Activated T-helper 9 cell treated with anti-CD3 and anti-CD28 coated beads, Interleukin-2, amount 50 U/mL, for 16 hours (primary cell): ENCODE measurements around the gene FAM163B.
"Not testable (repeated sequence)": the region's sequence is repeated elsewhere in the genome, so short reads cannot be mapped to it uniquely, and the experiment has no call there.

Experiments used
- DNase-seq: peaks from one replicate; pipeline ENCODE4 v3.0.0-alpha.2; 2020; ENCODE audit warnings: low read depth

FAM163B gene

GRCh38 chr9:133566817-133567216 lies 42.4 kb downstream of the FAM163B start:
- DNase-seq, result no peak

DNA sequence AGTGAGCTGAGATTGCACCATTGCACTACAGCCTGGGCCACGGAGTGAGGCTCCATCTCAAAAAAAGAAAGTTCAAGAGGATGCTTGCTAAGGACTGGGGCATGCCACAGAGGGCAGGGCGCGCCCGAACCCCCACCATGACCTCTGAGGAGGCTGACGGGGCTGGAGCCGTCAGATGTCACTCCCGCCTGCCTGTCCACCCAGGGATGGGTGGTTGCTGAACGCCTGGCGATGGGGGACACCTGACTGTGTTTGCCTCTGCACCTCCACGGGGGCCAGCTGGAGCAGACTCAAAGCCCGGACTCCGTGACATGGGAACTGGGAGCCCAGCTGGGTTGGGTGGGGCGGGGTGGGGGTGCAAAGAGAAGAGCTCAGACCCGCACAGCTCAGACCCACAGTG lies 42.8 kb downstream of the FAM163B start:
- DNase-seq, result no peak

DNA sequence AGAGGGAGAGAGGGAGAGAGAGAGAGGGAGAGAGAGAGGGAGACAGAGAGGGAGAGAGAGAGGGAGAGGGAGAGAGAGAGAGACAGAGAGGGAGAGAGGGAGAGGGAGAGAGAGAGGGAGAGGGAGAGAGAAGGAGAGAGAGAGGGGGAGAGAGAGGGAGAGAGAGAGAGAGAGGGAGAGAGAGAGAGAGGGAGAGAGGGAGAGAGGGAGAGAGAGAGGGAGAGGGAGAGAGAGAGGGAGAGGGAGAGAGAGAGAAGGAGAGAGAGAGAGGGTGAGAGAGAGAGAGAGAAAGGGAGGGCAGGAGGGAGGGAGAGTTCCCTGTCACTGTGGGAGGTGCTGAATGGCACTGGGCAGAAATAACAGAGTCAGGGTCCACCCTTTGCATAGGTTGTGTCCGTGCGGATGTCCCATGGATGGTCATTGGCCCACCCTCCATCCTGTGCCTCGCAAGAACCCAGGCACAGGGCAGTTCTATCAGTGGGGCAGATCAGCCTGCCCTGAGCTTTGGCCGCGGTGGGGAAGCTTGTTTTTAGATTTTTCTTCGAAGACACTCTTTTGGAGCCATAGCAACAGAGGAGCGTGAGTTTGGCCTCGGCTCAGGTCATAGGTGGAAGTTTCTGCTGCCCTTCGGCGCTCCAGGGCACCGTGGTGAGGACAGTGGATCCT lies 44.6 kb downstream of the FAM163B start:
- no peak for DNase-seq

- DNase-seq, result not testable (repeated sequence)
These were observed 45.4 kb downstream of the FAM163B start for GRCh38 chr9:133563814-133564213.

DNA sequence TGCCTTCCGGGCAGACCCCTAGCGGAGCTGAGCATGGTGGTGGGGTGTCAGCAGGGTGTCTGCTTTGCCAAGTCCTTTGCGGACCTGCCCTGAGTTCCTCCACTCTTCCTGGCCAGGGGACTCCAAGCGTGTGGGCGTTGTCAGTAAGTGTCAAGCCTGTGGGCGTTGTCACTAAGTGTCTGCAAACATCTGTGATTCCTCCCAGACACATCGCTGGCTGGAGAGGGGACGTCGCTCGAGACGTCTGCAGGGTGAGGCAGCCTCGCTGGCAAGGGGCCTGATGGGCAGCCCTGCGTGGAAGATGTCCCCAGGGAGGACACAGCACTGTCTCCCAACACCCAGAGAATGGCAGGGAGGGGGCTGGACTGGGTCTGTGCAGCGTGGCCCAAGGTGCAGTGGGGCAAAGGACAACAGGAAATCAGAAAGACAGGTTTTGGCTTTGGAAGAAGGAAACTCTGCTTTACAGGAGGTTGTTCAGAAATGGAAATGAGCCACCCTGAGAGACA lies 45.8 kb downstream of the FAM163B start:
- DNase-seq, result no peak

GRCh38 chr9:133562611-133563290 lies 46.4 kb downstream of the FAM163B start:
- DNase-seq, result no peak

GRCh38 chr9:133561976-133562554 lies 47.1 kb downstream of the FAM163B start:
- DNase-seq, result no peak

GRCh38 chr9:133560944-133561343 lies 48.2 kb downstream of the FAM163B start:
- no peak for DNase-seq

DNA sequence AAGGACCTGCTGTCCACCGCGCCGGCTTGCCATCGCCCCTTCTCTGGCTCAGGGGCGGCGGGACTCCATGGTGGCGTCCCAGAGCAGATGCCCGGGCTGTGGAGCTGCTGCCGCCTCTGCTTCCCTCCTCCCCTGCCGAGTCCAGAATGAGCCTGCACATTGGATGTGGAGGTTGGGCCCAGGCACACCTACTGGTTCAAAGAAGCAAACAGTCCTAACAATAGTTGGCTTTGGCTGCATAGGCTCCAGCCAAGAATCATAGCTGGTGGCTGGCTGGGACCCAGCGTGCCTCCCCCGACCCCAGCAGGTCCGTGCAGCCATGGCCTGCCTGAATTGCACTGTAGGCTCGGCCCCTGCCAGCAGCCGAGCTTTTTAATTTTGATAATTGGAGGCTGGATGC lies 48.9 kb downstream of the FAM163B start:
- DNase-seq, result no peak

GRCh38 chr9:133558191-133559126 lies 50.7 kb downstream of the FAM163B start:
- no peak for DNase-seq

- DNase-seq, result no peak
These were observed 51.6 kb downstream of the FAM163B start for GRCh38 chr9:133557581-133557980.

DNA sequence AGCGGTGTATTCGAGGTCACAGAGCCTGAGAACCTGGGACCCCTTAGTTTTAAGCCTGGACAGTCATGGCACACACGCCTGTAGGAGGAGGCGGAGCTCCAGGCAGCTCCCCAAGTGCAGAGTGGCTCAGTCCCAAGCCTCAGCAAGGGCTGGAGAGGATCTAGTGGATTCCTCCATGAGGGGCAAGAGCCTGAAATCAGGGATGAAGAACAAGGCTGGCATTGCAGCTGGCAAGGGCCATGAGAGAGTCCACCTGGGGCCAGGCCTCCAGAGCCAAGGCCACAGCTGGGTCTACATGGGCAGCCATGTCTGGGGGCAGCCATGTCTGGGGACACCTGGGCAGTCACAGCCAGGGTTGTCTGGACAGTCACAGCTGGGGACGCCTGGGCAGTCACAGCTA lies 52.8 kb downstream of the FAM163B start:
- DNase-seq, result no peak

- DNase-seq, result no peak
These were observed 54.5 kb downstream of the FAM163B start for GRCh38 chr9:133554729-133555128.

DNA sequence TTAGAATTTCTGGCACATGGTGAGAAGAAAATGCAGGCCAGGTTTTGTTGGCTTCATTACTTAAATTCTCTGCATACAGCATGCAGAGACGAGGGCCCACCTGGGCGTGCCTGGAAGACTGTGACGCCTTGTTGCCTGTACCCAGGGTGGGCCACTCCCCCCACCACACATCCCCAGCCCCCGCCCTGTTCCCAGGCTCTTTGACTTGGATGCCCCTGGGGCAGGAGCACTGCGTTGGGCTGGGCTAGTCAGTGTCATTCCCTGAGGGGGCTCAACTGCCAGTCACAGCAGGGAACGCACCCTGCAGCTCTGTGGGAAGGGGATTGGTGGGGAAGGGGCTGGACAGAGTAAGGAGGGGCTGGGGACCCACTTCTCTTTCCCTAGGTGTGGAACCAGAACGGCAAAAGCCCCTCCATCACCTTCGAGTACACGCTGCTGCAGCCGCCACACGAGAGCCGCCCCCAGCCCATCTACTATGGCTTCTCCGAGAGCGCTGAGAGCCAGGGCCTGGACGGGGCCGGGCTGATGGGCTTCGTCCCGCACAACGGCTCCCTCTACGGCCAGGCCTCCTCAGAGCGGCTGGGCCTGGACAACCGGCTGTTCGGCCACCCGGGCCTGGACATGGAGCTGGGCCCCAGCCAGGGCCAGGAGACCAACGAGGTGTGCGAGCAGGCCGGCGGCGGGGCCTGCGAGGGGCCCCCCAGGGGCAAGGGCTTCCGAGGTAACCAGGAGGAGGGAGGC lies 55.0 kb downstream of the FAM163B start:
- DNase-seq, result no peak

DNA sequence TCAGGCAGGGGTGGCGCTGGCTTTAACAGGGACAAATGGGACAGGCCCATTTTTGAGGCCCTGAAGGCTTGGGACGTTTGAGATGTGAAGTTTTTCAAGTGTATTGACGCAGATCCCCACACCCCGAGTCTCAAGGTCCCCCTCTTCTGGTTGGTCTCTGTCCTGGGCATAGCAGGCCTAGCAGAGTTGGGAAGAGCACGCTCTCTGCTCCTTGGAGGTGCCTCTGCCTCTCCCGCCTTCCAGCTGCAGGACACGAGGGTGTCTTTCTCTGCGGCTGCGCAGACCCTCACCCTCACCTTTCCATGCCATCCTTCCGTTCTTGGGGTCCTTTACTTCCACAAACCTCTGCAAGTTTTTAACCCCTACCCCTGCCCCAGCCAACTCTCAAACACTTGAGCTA lies 56.1 kb downstream of the FAM163B start:
- no peak for DNase-seq

DNA sequence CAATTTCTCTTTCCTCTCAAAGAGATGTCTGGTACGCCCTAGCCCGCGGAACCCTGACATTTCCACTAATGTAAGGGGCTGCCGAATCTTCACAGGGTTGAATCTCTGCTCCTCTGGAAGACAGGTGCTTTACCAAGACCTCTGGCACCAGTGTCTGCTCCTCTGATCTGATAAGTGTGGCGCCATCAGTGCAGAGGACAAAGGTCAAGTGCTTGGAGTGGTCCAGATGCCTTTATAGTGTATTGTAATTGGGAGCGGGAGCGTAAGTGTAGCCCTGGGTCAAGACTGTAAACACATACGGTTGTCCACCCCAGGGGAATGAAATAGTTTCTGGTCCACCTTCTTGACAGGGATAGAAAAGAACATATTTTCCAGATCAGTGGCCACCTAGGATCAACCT lies 57.0 kb downstream of the FAM163B start:
- no peak for DNase-seq

DNA sequence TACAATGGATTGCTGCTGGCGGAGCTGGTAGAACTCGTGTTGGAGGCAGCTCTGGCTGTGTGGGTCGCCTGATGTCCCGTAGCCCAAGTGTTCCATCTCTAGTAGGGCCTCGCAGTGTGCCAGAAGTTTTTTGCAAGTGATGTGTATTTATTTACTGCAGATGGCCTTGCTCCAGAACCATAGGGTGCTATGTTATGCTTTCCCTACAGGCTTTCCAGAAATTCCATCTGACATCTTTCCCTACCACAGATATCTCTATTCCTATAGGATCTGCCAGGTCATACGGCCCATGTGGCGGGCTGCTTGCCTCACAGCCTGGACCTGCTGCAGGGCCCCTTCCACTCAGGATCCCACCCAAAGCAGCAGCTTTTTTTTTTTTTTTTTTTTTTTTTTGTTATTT lies 57.7 kb downstream of the FAM163B start:
- no peak for DNase-seq

GRCh38 chr9:133547116-133547515 lies 62.1 kb downstream of the FAM163B start:
- DNase-seq, result no peak

- no peak for DNase-seq
These were observed 62.9 kb downstream of the FAM163B start for GRCh38 chr9:133546287-133546680.

- no peak for DNase-seq
These were observed 63.5 kb downstream of the FAM163B start for GRCh38 chr9:133545494-133546286.
